Sigmoid colon (tissue), 7 donors: ENCODE results near the gene TMEM176A. TPM values are rescaled to one million over a fixed set of nuclear protein-coding genes. Genes with fewer than 3 reads are reported as not detected.
A peak's percentile ranks its signal among the peaks of the same experiment; 100 is the strongest.

Source experiments
- DNase-seq: peaks from one replicate; pipeline ENCODE4 v3.0.0-alpha.2; 2019
- H3K27ac ChIP-seq, 4 donors: fragments of 200-600 bp; sonication (generic); one replicate each; pipeline ENCODE4 v1.5.1; 2016 to 2019; ENCODE audit warnings: mild to moderate bottlenecking in 1 of 4
- H3K27me3 ChIP-seq, 3 donors: fragments of 200-600 bp; sonication (generic); one replicate each; pipeline ENCODE4 v1.5.1; 2019; ENCODE audit warnings: mild to moderate bottlenecking in 1 of 3
- H3K36me3 ChIP-seq, 4 donors: fragments of 200-600 bp; sonication (generic); one replicate each; pipeline ENCODE4 v1.5.1; 2016 to 2019
- H3K4me1 ChIP-seq, 4 donors: fragments of 200-600 bp; sonication (generic); one replicate each; pipeline ENCODE4 v1.5.1; 2017 to 2019
- H3K4me3 ChIP-seq, 4 donors: fragments of 200-600 bp; sonication (generic); one replicate each; pipeline ENCODE4 v1.5.1; 2017 to 2019; ENCODE audit warnings: mild to moderate bottlenecking in 2 of 4, moderate library complexity in 1 of 4
- H3K9me3 ChIP-seq, 4 donors: fragments of 200-600 bp in 3 of 4; sonication (generic) in 3 of 4; one replicate each; pipeline versions ENCODE4 v1.5.1 to v1.6.1; 2013 to 2019
- CTCF ChIP-seq, 4 experiments: fragments of 450-650 bp in 3 of 4; fragments of 200-600 bp in 1 of 4; IDR thresholded peaks; one replicate each; pipeline ENCODE4 v1.5.1; 2016 to 2019; ENCODE audit warnings: antibody characterized with exemption in 4 of 4, mild to moderate bottlenecking in 3 of 4, moderate library complexity in 2 of 4
- EP300 ChIP-seq, 4 donors: sonication (generic); formaldehyde crosslinking; IDR thresholded peaks; one replicate each; pipeline ENCODE4 v1.6.1; 2017; ENCODE audit warnings: antibody characterized with exemption in 4 of 4
- POLR2A ChIP-seq, 2 donors: fragments of 450-650 bp; IDR thresholded peaks; one replicate each; pipeline ENCODE4 v1.6.1; 2016; ENCODE audit warnings: antibody characterized with exemption in 2 of 2, mild to moderate bottlenecking in 2 of 2, moderate library complexity in 2 of 2
- POLR2AphosphoS5 ChIP-seq, 4 donors: sonication (generic); formaldehyde crosslinking; IDR thresholded peaks; one replicate each; pipeline ENCODE4 v1.6.1; 2017; ENCODE audit warnings: antibody characterized with exemption in 4 of 4
- WGBS, 2 donors: extraction: QIAGEN DNeasy Blood & Tissue Kit; methylation state at CpG; one replicate each; pipeline ENCODE4 v1.1.7; 2013; 5-methylcytosine and 5-hydroxymethylcytosine counted together
- intact Hi-C: fragments of 100-400 bp; cut with DNase I; formaldehyde crosslinking; loops from one replicate; pipeline ENCODE4 v1.15.1; 2023
- polyA plus RNA-seq, 3 donors: library from polyadenylated mRNA; stranded (reverse); fragments of 200-250 nt; gene quantifications; one replicate each; pipeline ENCODE4 v1.2.3, GENCODE V29; 2013
- total RNA-seq, 4 donors: library from RNA; depleted of rRNA; stranded (reverse); fragments of >200 nt; gene quantifications; one replicate each; pipeline ENCODE4 v1.1.0, GENCODE V29; 2016
- donor health status: healthy with polysubstance abuse.
- donor health status: Bipolar disorder and iron deficiency.
- donor health status: healthy.

TMEM176A gene
- total and polyA plus RNA-seq, 7 donors = 19.9 to 150 (median 28.1) TPM

GRCh38 chr7:150835702-150836280 lies 35.2 kb downstream of the TMEM176A start:
- intact Hi-C loops = no loop called here
- peak; percentile 36 for DNase-seq
- no peaks in the 10 kb centered on the region for H3K27me3 ChIP-seq
- H3K27ac ChIP-seq = no peak overlapping the region
- no peaks in the 10 kb centered on the region for H3K36me3 ChIP-seq
- H3K9me3 ChIP-seq = no peaks in the 10 kb centered on the region
- 80 to 86% methylated on average over 6 of the region's 6 CpGs for WGBS, 2 donors
- TF ChIP-seq POLR2AphosphoS5 (IDR thresholded peaks at IDR 0.05) = no peak
- no peak overlapping the region for H3K4me3 ChIP-seq
- H3K4me1 ChIP-seq = no peaks in the 10 kb centered on the region

- no peak overlapping the region for H3K4me3 ChIP-seq
- peak; percentile 36 for DNase-seq
- no peaks in the 10 kb centered on the region for H3K4me1 ChIP-seq
- no peaks in the 10 kb centered on the region for H3K27me3 ChIP-seq
- no peaks in the 10 kb centered on the region for H3K9me3 ChIP-seq
- intact Hi-C loops = no loop called here
- H3K27ac ChIP-seq = no peak overlapping the region
- no peaks in the 10 kb centered on the region for H3K36me3 ChIP-seq
- WGBS, 2 donors = 86 to 90% methylated on average over 7 of the region's 7 CpGs
- TF ChIP-seq CTCF (IDR thresholded peaks at IDR 0.05) (no peak), EP300 (IDR thresholded peaks at IDR 0.05) (no peak), POLR2AphosphoS5 (IDR thresholded peaks at IDR 0.05) (no peak)
Measured at GRCh38 chr7:150838965-150839650, 38.5 kb downstream of the TMEM176A start.

GRCh38 chr7:150842018-150842417 lies 41.4 kb downstream of the TMEM176A start:
- 94 to 99% methylated on average over 3 of the region's 3 CpGs for WGBS, 2 donors
- Histone ChIP-seq H3K4me1 (peaks cover 0 to 12% (median 0%) of the 10 kb centered on the region in 4 donors), H3K27me3 (no peaks in the 10 kb centered on the region), H3K9me3 (no peaks in the 10 kb centered on the region), H3K4me3 (no peak overlapping the region), H3K27ac (no peak overlapping the region), H3K36me3 (no peaks in the 10 kb centered on the region)
- peak; percentile 17 for DNase-seq
- intact Hi-C loops = no loop called here
- TF ChIP-seq EP300 (IDR thresholded peaks at IDR 0.05) = no peak
- no peak for TF ChIP-seq POLR2AphosphoS5 (IDR thresholded peaks at IDR 0.05)
- TF ChIP-seq POLR2A (IDR thresholded peaks at IDR 0.05) = no peak
- no peak for TF ChIP-seq CTCF (IDR thresholded peaks at IDR 0.05)

- H3K4me1 ChIP-seq = peaks cover 0 to 12% (median 0%) of the 10 kb centered on the region in 4 donors
- no peak overlapping the region for H3K4me3 ChIP-seq
- 70 to 84% methylated on average over 4 of the region's 4 CpGs for WGBS, 2 donors
- TF ChIP-seq EP300 (IDR thresholded peaks at IDR 0.05) (no peak), CTCF (IDR thresholded peaks at IDR 0.05) (no peak), POLR2A (IDR thresholded peaks at IDR 0.05) (no peak)
- no peaks in the 10 kb centered on the region for H3K36me3 ChIP-seq
- no peaks in the 10 kb centered on the region for H3K9me3 ChIP-seq
- H3K27me3 ChIP-seq = no peaks in the 10 kb centered on the region
- no peak overlapping the region for H3K27ac ChIP-seq
- intact Hi-C loops = no loop called here
- no peak for DNase-seq
Measured at GRCh38 chr7:150842716-150843115, 42.1 kb downstream of the TMEM176A start.

GRCh38 chr7:150845421-150845861 lies 44.9 kb downstream of the TMEM176A start:
- TF ChIP-seq CTCF (IDR thresholded peaks at IDR 0.05) (no peak), POLR2AphosphoS5 (IDR thresholded peaks at IDR 0.05) (no peak)
- intact Hi-C loops = no loop called here
- H3K9me3 ChIP-seq = no peaks in the 10 kb centered on the region
- H3K27ac ChIP-seq = no peak overlapping the region
- H3K27me3 ChIP-seq = no peaks in the 10 kb centered on the region
- H3K4me1 ChIP-seq = peaks cover 0 to 12% (median 0%) of the 10 kb centered on the region in 4 donors
- H3K4me3 ChIP-seq = no peak overlapping the region
- DNase-seq = peak; percentile 70
- no peaks in the 10 kb centered on the region for H3K36me3 ChIP-seq
- 19 to 23% methylated on average over 4 of the region's 4 CpGs for WGBS, 2 donors
